A549 (cell line): ENCODE measurements around the gene TAF10.

Source experiments
- CHD2 ChIP-seq: fragments of 150-350 bp; IDR thresholded peaks from 2 replicates; pipeline ENCODE4 v1.6.1; 2014; ENCODE audit warnings: low read length; ENCODE audit not compliant: partially characterized antibody
- EP300 ChIP-seq, 2 experiments: fragments of >200 bp; sonication (Bioruptor Twin); formaldehyde crosslinking; IDR thresholded peaks; 2 replicates in 1 of 2; 3 replicates in 1 of 2; pipeline ENCODE4 v1.6.1; 2016 to 2017
- MAZ ChIP-seq: fragments of 150-350 bp; IDR thresholded peaks from 2 replicates; pipeline ENCODE4 v1.6.1; 2014; ENCODE audit warnings: antibody characterized with exemption, low read depth, low read length, borderline replicate concordance
- MYC ChIP-seq: IDR thresholded peaks from 2 replicates; pipeline ENCODE4 v1.6.1; 2012; ENCODE audit warnings: mild to moderate bottlenecking, inconsistent platforms, low read length, improper control_type of control experiment, borderline replicate concordance
- POLR2A ChIP-seq: IDR thresholded peaks from 2 replicates; pipeline ENCODE4 v1.6.1; 2012; ENCODE audit warnings: mild to moderate bottlenecking, low read length
- RFX5 ChIP-seq: fragments of 450-650 bp; IDR thresholded peaks from 2 replicates; pipeline ENCODE4 v1.7.1; 2014; ENCODE audit warnings: antibody characterized with exemption, mild to moderate bottlenecking, moderate library complexity
- RNF2 ChIP-seq: fragments of 200-600 bp; sonication (generic); IDR thresholded peaks from 2 replicates; pipeline ENCODE4 v1.6.1; 2016; ENCODE audit warnings: low read depth, mild to moderate bottlenecking, antibody characterized with exemption, moderate library complexity, borderline replicate concordance
- SREBF2 ChIP-seq: fragments of 450-650 bp; IDR thresholded peaks from 2 replicates; pipeline ENCODE4 v1.6.1; 2014; ENCODE audit warnings: mild to moderate bottlenecking, moderate library complexity
- TP53 ChIP-seq: fragments of 250-450 bp; sonication (Bioruptor Pico); IDR thresholded peaks from 2 replicates; pipeline ENCODE4 v1.5.0; 2021; ENCODE audit warnings: mild to moderate bottlenecking, moderate library complexity
- TF ChIP-seq, protein P1 (sequence below): fragments of >200 bp; sonication (Bioruptor Twin); formaldehyde crosslinking; IDR thresholded peaks from 3 replicates; pipeline ENCODE4 v1.5.1; 2016
- TF ChIP-seq, protein P2 (sequence below): IDR thresholded peaks from 2 replicates; pipeline ENCODE4 v1.6.1; 2012
- TF ChIP-seq, protein P3 (sequence below): fragments of >200 bp; sonication (Bioruptor Twin); formaldehyde crosslinking; IDR thresholded peaks from 3 replicates; pipeline ENCODE4 v1.6.1; 2016
- TF ChIP-seq, protein P4 (sequence below): fragments of 450-650 bp; IDR thresholded peaks from 2 replicates; pipeline ENCODE4 v1.6.1; 2014; ENCODE audit warnings: antibody characterized with exemption

GRCh38 chr11:6608011-6608410 lies 4.0 kb downstream of the TAF10 start:
- TF ChIP-seq, protein P1, sequence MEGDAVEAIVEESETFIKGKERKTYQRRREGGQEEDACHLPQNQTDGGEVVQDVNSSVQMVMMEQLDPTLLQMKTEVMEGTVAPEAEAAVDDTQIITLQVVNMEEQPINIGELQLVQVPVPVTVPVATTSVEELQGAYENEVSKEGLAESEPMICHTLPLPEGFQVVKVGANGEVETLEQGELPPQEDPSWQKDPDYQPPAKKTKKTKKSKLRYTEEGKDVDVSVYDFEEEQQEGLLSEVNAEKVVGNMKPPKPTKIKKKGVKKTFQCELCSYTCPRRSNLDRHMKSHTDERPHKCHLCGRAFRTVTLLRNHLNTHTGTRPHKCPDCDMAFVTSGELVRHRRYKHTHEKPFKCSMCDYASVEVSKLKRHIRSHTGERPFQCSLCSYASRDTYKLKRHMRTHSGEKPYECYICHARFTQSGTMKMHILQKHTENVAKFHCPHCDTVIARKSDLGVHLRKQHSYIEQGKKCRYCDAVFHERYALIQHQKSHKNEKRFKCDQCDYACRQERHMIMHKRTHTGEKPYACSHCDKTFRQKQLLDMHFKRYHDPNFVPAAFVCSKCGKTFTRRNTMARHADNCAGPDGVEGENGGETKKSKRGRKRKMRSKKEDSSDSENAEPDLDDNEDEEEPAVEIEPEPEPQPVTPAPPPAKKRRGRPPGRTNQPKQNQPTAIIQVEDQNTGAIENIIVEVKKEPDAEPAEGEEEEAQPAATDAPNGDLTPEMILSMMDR, result no peak
- no peak for TF ChIP-seq RFX5
- no peak for TF ChIP-seq MAZ
- no peak for TF ChIP-seq EP300 (IDR thresholded peaks at IDR 0.05)
- no peak for TF ChIP-seq TP53 (CRISPR knock-in tag)
- TF ChIP-seq POLR2A, result no peak
- TF ChIP-seq, protein P2, sequence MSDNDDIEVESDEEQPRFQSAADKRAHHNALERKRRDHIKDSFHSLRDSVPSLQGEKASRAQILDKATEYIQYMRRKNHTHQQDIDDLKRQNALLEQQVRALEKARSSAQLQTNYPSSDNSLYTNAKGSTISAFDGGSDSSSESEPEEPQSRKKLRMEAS, result no peak
- TF ChIP-seq, protein P3, sequence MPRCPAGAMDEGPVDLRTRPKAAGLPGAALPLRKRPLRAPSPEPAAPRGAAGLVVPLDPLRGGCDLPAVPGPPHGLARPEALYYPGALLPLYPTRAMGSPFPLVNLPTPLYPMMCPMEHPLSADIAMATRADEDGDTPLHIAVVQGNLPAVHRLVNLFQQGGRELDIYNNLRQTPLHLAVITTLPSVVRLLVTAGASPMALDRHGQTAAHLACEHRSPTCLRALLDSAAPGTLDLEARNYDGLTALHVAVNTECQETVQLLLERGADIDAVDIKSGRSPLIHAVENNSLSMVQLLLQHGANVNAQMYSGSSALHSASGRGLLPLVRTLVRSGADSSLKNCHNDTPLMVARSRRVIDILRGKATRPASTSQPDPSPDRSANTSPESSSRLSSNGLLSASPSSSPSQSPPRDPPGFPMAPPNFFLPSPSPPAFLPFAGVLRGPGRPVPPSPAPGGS, result no peak
- TF ChIP-seq, protein P4, sequence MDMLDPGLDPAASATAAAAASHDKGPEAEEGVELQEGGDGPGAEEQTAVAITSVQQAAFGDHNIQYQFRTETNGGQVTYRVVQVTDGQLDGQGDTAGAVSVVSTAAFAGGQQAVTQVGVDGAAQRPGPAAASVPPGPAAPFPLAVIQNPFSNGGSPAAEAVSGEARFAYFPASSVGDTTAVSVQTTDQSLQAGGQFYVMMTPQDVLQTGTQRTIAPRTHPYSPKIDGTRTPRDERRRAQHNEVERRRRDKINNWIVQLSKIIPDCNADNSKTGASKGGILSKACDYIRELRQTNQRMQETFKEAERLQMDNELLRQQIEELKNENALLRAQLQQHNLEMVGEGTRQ, result no peak
- TF ChIP-seq RNF2, result no peak
- no peak for TF ChIP-seq CHD2
- TF ChIP-seq SREBF2, result no peak
- no peak for TF ChIP-seq MYC
